Nephron (organoid): Measurements from ENCODE around the gene TTC21B.

Source experiments
- H3K27ac Mint-ChIP-seq, 3 experiments: 2 replicates each; pipeline ENCODE4 v1.8.0; 2020; ENCODE audit warnings: mixed read lengths in 3 of 3, mild to moderate bottlenecking in 2 of 3, moderate library complexity in 1 of 3
- H3K27me3 Mint-ChIP-seq: 2 replicates; pipeline ENCODE4 v1.8.0; 2021; ENCODE audit warnings: low read depth, mild to moderate bottlenecking, moderate library complexity, mixed read lengths
- H3K36me3 Mint-ChIP-seq: 2 replicates; pipeline ENCODE4 v1.8.0; 2020; ENCODE audit warnings: low read depth, mixed read lengths
- H3K4me1 Mint-ChIP-seq: 2 replicates; pipeline ENCODE4 v1.8.0; 2020; ENCODE audit warnings: mixed read lengths
- H3K4me3 Mint-ChIP-seq, 3 experiments: 2 replicates each; pipeline ENCODE4 v1.8.0; 2020; ENCODE audit warnings: mild to moderate bottlenecking in 3 of 3, mixed read lengths in 3 of 3, moderate library complexity in 2 of 3
- H3K9me3 Mint-ChIP-seq: 2 replicates; pipeline ENCODE4 v1.8.0; 2020; ENCODE audit warnings: mixed read lengths
- TF ChIP-seq, protein P1 (sequence below), 3 experiments: fragments of 200-600 bp; sonication (generic); IDR thresholded peaks; one replicate each; pipeline ENCODE4 v1.5.0; 2021; ENCODE audit warnings: antibody characterized with exemption in 3 of 3; ENCODE audit not compliant: unreplicated experiment in 3 of 3

The TTC21B gene

DNA sequence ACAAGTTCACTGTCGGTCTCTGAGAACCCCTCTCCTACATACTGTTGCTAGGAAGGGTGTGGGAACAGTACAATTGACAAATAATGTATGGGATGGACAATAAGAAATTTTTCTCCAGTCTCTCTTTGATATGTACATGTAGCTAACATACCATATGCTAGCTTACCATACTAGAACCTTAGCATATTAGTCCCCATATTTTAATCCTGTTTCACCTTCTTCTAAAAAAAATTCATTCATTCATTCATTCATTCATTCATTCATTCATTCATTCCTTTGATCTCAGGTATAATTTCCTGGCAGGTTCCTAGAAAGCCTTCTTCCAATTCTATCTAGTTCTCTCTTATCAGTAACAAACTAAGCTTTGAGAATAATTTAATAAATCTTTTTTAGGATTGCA is 62.2 kb downstream of the TTC21B start:
- peaks cover 21% of the 10 kb centered on the region for H3K4me1 Mint-ChIP-seq

DNA sequence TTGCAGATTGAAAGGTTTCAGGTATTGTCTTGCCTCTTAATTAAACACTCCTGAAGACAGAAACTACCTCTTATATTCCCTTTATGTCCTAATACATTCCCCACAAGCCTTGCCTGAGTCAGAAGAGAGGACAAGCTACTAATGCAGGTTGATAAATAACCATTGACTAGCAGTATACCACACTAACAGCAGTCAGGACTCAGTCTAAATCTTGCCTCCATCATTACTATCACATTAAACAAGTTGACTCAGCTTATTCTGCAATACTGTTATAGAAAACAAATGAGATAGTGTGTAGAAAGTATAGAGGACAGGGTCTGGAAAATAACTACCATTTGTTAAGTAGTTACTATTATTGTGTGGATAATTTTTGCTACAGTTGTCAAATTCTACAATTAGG is 63.8 kb downstream of the TTC21B start:
- H3K27ac Mint-ChIP-seq: peak overlapping the region; percentile 8 to 14 (median 14)
- H3K4me3 Mint-ChIP-seq: no peak overlapping the region
- peaks cover 54% of the 10 kb centered on the region for H3K36me3 Mint-ChIP-seq
- H3K9me3 Mint-ChIP-seq: no peaks in the 10 kb centered on the region
- H3K4me1 Mint-ChIP-seq: peaks cover 21% of the 10 kb centered on the region
- TF ChIP-seq, protein P1, sequence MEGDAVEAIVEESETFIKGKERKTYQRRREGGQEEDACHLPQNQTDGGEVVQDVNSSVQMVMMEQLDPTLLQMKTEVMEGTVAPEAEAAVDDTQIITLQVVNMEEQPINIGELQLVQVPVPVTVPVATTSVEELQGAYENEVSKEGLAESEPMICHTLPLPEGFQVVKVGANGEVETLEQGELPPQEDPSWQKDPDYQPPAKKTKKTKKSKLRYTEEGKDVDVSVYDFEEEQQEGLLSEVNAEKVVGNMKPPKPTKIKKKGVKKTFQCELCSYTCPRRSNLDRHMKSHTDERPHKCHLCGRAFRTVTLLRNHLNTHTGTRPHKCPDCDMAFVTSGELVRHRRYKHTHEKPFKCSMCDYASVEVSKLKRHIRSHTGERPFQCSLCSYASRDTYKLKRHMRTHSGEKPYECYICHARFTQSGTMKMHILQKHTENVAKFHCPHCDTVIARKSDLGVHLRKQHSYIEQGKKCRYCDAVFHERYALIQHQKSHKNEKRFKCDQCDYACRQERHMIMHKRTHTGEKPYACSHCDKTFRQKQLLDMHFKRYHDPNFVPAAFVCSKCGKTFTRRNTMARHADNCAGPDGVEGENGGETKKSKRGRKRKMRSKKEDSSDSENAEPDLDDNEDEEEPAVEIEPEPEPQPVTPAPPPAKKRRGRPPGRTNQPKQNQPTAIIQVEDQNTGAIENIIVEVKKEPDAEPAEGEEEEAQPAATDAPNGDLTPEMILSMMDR (IDR thresholded peaks at IDR 0.05; ENCODE audit: unreplicated experiment in 3 of 3): no peak
- no peaks in the 10 kb centered on the region for H3K27me3 Mint-ChIP-seq

More for the DNA sequence above, 62.2 kb downstream of the TTC21B start:
- TF ChIP-seq, protein P1 (IDR thresholded peaks at IDR 0.05; ENCODE audit: unreplicated experiment in 3 of 3): no peak
- H3K9me3 Mint-ChIP-seq: no peaks in the 10 kb centered on the region
- no peaks in the 10 kb centered on the region for H3K27me3 Mint-ChIP-seq
- peaks cover 54% of the 10 kb centered on the region for H3K36me3 Mint-ChIP-seq
- no peak overlapping the region for H3K4me3 Mint-ChIP-seq
- no peak overlapping the region for H3K27ac Mint-ChIP-seq

GRCh38 chr2:165889158-165889557 is 64.4 kb downstream of the TTC21B start:
- Mint-ChIP-seq H3K36me3 (peaks cover 56% of the 10 kb centered on the region), H3K9me3 (no peaks in the 10 kb centered on the region), H3K27ac (peak overlapping the region; percentile 0 to 14 (median 14)), H3K27me3 (no peaks in the 10 kb centered on the region), H3K4me3 (no peak overlapping the region), H3K4me1 (peaks cover 21% of the 10 kb centered on the region)
- TF ChIP-seq, protein P1 (IDR thresholded peaks at IDR 0.05; ENCODE audit: unreplicated experiment in 3 of 3): no peak

DNA sequence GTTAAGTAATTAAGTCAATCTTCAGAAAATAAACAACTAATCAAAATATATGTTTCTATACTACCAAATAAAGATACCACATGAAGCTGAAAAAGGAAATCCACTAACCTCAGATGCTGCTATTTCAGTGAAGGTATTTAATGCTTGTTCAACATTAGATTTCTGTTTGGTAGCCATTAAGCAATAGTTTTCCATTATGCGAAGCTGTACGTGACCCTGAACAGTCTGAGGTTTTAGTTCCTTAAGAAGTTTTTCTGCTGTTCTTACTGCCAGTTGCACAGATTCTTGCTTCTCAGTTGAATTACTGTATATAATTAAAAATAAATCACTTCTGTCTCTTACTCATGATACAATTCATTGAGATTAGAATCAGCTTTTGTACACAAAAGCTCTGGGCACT is 65.4 kb downstream of the TTC21B start:
- peak overlapping the region in 1 of 3 experiments; percentile 37 for H3K27ac Mint-ChIP-seq
- no peak overlapping the region for H3K4me3 Mint-ChIP-seq
- no peaks in the 10 kb centered on the region for H3K9me3 Mint-ChIP-seq
- H3K36me3 Mint-ChIP-seq: peaks cover 56% of the 10 kb centered on the region
- TF ChIP-seq, protein P1 (IDR thresholded peaks at IDR 0.05; ENCODE audit: unreplicated experiment in 3 of 3): no peak
- peaks cover 21% of the 10 kb centered on the region for H3K4me1 Mint-ChIP-seq
- H3K27me3 Mint-ChIP-seq: no peaks in the 10 kb centered on the region

DNA sequence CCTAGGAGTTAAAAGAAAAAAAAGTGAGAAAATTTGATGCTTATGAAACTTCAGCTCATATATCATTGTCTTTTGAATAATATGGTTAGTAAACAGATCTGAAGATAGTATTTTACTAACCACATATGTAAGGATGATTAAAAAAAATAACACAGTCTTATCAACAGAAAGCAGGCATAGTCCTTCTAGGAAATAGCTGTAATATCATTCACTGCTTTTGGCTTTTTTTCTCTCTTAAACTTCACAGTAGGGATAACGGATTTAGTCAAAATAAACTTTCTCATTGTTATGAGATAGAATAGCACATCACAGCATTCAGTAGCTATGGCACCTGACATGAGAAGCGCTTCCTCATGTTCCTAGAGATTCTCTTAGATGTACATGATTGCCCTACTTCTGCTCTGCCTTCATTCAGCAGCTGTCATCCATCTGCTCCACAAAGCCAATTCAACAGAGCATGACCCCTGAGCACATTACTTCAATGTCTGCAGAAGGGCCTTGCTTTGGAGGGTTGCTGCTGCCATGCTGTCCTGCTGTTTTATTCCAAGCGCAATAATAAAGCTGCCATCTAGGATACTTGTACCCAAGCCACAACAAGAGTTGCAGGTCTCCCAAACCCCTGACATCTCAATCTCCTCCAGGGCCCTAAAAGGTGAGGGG is 67.0 kb downstream of the TTC21B start:
- Mint-ChIP-seq H3K27me3 (no peaks in the 10 kb centered on the region), H3K4me3 (no peak overlapping the region), H3K36me3 (peaks cover 59% of the 10 kb centered on the region), H3K27ac (no peak overlapping the region), H3K9me3 (no peaks in the 10 kb centered on the region), H3K4me1 (peaks cover 21% of the 10 kb centered on the region)
- TF ChIP-seq, protein P1 (IDR thresholded peaks at IDR 0.05; ENCODE audit: unreplicated experiment in 3 of 3): no peak
